HG02678 (cell line): ENCODE measurements around the gene FOCAD.
"Not testable (repeated sequence)": the region's sequence is repeated elsewhere in the genome, so short reads cannot be mapped to it uniquely, and the experiment has no call there.

Source experiments
- ATAC-seq: cut with Tn5 transposase; IDR thresholded peaks from one replicate; pipeline ENCODE4 v1.9.1; 2021; ENCODE audit warnings: mild to moderate bottlenecking, moderate library complexity; ENCODE audit not compliant: unreplicated experiment

The FOCAD gene

DNA sequence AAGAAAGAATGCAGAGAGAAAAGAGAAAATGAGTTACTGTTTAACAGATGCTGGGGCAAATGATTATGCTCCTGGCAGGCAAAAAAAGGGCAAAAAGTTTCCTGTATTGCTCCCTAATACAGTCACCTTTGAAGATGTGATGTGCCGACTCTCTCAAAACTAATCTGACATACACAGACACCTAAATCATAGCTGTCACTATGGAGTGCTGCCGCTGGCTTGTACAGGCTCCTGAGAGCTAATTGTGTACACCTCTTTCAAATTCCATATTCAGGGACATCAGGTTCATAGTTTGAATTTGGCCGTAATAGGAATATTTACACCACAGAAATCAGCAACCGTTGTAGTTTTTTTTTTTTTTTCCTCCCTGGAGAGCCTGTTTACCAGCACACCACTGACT is 12.4 kb upstream of the FOCAD start:
- ATAC-seq: no peak

DNA sequence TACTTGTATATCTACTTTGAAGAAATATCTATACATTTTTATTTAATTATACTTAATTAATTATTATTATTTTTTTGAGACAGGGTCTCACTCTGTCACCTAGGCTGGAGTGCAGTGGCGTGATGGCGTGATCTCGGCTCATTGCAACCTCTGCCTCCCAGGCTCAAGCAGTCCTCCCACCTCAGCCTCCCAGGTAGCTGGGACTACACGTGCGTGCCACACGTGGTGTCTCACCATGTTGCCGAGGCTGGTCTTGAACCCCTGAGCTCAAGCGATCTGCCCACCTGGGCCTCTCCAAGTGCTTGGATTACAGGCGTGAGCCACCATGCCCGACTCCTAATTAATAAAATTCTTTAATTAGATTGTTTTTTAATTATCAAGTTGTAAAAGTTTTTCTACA is 10.5 kb upstream of the FOCAD start:
- not testable (repeated sequence) for ATAC-seq

DNA sequence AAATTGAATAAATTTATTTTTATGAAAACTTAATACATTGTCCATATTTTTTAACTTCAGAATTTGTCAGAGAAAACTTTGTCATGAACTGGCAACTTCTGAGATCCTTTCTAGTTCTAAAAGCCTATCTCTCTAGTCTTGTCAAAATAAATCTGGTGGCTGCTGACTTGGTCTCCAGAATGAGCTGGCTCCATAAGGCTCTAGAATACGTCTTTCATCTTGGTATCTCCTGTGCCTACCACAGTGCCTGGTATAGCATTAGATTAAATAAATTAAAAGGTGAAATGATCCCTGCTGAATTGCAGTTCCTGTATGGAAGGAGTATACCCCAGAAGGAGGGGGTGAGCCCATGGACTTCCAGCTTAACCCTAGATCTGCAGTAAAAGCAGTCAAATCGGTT is 2.6 kb upstream of the FOCAD start:
- no peak for ATAC-seq

DNA sequence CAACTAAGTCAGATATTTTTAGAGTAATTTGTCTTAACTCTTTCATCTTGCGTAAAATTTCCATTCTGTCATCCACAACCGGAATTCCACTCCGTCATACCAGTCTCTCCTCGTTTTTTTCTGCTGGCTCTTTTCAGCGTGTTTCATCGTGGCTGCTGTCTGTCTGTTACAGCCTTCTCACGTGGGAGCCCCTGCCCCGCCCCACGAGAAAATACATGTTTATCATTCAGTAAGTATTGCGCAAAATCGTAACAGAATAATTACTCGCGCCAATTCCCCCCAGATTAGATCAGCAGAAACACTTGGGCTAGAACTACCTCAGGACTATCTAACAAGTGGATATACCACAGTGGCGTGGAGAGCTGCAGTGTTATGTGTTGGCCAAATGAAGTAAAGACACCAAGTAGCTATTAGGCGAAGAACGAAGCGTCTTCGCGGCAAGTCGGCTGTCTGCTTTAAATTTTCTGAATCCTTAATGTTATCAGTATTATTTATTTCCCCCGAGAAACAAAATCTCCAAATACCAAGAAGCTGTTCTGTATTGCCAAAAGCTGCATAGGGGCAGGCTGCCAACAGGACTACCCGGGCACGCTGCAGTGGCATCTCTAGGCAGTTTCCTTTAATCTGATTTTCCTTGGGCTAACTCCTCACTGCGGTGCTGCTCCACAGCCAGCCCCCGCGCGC is 566 bp upstream of the FOCAD start:
- peak; percentile 12 for ATAC-seq

DNA sequence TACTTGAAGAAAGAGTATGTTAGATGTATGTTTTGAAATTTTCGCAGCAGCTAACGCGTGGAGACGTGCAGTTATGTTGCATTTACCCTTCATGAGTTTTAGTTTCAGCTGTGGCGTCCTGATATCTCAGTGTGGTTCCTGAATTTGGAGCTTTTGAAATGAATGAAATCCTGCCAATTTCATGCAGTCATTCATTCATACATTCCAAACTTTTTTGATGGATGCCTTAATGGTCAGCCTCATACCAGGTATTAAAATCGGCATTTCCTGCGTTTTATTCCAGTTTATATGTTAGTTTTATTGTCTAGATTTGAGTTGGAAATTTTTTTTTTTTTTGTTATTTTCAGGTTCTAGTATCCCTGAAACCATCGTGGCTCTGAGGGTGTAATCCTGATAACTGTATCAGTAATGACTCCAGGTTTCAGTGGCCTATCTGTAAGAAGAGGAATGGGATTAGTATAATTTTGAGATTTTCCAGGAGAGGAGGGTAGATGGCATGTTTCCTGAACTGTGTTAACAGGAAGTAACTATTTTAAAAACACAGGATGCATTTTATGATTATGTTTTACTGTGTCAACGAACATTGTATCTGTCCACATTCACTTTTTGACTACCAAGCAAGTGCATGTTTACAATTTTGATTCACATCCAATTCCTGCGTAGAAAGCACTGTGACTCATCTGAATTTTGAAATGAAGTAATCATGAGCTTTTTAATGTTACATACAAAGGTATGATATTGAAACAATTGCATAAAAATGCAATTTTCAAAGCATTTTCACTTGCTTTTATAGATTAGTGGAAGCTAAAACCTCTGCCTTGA is 1.0 kb downstream of the FOCAD start:
- ATAC-seq: no peak

DNA sequence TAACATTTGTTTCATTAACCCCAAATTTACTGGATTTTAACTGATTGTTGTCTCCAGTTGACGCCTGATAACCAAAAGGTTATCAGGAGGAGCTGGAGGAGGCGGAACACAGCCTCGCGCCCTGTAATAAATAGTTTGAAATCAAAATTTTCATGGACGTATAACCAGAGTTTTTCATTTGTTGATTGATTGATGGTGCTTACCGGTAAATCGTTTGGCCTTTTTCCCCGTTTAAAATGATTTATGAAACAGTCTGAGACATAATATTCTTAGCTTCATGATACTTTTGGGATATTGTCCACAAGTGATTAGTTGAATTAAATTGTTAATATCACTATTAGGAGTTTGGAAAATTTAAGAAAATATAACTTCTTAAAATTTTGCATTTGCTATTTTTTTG is 1.7 kb downstream of the FOCAD start:
- no peak for ATAC-seq

DNA sequence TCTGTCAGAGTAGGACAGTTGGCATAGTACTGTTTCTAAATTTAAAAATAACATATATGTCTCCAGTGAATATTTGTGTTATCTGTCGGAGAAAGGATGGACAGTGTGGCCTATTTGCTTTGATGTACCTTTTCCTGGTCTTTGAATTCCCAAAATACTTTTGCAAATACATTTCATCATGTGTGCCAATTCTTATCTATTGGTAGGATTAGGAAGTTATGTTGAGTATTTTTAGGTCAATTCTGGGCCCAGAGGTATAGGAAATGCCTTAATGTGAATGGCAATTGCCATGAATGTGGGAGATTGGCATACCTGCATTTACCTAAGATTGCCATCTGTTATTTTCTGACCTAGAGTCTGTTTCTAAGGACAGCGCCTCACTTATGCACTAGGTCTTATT is 5.8 kb downstream of the FOCAD start:
- ATAC-seq: no peak

DNA sequence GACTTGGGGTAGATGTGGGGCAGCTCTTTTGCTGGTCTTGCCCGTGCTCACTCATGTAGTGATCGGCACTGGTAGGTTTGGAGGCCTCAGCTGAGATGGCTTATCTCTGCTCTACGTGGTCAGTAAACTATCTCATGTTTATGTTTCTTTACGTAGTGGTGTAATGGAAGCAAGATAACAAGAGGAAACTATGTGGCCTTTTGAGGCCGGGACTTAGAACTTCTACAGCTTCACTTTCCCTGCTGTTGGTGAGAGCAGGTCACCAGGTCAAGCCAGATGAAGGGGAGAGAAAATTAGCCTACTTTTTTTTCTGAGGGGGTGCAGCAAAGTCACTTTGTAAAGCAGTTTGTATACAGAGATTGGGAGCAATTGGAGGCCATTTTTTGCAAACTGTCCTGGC is 8.5 kb downstream of the FOCAD start:
- ATAC-seq: no peak

DNA sequence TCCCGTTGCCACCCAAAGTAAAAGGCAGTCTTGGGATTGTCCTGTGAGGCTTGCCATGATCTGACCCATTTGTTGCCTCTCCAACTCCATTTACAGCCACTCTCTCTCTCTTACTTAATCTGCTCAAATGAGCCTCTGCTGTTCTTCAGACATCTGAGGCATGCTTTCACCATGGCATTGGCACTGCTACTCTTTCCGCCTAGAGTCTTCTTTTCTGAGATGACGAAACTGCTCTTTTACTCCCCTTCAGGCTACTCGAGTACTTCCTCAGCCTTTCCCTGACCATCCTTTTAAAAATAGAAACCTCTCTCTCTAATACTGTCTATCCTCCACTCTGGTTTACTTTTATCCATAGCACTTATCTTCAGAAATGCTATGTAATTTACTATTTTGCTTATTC is 9.0 kb downstream of the FOCAD start:
- no peak for ATAC-seq

DNA sequence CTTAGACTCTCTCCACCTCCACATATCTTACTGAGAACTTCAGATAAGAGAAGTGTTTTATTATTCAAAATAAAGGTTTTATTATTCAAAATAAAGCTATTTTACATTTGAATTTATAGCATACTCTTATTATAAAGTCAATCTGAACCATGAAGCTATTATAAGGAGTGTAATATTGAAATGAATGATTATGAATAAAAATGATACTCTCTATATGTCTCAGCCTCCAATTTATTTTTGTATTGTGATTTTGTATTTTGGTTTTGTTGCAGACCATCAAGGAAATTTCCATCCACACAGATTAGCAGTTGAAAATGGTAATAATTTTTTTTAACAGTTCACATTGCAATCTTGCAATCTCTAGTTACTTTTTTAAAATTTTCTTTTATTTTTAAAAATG is 10.2 kb downstream of the FOCAD start:
- ATAC-seq: no peak

DNA sequence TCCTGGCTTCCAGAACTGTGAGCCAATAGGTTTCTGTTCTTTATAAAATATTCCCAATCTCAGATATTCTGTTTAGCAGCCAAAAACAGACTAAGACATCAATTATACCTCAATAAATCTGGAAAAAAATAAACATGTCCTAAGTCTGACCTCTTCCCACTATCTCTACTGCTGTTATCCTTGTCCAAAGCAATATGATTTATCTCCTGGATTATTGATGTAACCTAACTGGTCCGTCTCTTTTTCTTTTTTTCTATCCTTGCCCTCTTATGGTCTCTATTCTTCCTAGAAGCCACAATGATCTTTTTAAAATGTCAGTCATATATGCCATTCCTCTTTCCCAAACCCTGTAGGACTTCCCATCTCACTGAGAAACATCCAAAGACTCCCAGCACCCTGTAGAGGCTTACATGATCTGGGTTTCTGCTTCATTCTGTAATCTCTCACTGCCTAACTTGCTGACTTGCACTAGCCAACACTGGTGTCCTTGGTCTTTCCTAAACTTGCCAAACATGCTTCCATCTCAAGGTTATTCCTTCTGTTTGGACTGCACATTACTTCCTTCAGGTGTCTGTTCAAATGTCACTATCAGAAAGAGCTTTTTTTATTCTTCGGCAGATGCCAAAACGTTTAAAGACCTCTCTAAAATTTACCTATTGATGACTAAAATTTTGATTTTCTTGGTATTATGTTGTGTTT is 13.1 kb downstream of the FOCAD start:
- ATAC-seq: no peak

DNA sequence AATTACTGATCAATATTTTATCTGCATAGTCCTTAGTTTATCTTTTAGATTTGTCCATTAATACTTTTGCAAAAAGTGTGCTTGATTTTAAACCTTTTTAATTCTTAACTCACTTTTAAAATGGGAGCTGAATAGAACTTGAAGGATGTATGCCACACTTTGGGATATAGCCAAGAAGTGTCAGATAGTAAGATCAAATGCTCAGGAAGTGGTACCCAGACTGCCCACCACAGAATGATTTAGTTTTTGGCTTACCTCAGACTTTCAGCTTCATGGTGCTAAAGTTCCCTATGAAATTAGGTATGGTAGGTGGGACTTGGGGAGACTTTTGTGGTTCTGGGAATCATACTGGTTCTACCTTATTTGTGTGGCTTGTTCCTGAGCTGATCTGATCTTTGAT is 14.7 kb downstream of the FOCAD start:
- no peak for ATAC-seq

DNA sequence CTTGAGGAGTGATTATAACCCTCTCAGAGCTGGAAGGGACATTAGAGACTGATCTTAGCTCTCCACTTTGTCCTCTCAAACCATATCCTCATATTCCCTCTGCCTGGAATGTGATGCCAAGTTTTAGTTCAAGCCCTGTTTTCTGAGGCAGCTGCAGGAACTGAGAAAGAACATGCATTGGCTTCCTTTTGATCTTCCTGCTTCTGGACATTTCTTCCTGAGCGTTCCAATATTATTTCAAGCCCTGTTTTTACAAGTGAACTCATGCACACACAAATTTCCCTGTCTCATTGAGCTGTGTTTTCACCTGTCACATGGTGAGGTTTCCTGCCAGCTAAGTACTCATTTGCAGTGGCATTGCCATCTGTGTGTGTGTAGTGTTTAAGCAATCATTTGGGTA is 17.0 kb downstream of the FOCAD start:
- no peak for ATAC-seq

DNA sequence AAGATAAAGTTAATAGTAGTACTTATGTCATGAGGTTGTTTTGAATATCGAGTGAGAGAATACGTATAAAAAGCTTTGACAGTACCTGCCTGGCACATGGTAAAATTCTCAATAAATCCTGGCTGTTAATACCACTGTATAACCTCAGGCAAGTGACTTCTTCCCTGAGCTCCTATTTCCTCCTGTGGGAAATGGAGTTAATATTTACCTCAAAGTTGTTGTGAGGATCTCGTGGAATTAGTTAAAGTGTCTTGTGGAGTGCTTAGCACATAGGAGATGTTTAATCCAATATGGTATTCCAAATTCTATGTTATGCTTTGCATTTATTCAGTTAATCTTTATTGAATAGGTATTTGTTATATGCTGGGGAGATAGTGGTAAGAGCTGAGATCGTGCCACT is 18.5 kb downstream of the FOCAD start:
- ATAC-seq: no peak

DNA sequence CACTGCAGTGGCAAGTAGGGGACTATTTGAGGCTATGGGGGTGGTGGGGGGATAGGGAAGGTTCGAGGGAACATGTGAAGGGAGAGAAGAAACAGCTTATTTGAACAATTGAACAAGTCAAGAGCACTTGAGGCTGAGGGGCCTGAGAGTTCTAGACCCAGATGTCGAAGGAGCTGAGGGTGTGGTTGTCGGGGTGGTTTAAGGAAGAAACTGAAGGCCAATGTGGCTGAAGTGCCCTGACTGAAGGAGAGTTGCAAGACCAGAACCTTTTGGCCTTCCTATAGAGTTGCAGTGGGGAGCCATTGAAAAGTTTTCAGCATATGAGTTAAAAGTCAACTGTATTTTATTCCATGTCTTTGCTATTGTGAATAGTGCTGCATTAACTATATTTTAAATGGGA is 19.1 kb downstream of the FOCAD start:
- ATAC-seq: no peak

DNA sequence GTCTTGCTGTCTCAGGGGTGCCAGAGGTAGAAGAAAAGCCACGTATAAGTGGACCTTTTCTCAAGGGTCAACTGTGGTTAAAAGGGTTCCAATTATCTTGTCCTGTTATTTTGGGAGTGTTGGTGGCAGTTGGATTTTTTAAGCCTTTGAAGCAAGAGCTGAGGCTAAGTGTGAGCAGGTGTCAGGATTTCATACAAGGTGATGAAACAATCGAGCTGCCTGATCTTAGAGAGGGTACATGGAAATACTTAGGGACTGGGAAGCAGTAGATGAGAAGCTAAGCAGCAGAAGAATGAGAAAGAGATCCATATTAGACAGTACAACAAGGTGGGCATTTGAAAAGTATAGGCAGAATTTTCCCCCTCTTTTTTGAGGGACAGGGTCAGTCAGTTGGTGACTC is 23.6 kb downstream of the FOCAD start:
- no peak for ATAC-seq

DNA sequence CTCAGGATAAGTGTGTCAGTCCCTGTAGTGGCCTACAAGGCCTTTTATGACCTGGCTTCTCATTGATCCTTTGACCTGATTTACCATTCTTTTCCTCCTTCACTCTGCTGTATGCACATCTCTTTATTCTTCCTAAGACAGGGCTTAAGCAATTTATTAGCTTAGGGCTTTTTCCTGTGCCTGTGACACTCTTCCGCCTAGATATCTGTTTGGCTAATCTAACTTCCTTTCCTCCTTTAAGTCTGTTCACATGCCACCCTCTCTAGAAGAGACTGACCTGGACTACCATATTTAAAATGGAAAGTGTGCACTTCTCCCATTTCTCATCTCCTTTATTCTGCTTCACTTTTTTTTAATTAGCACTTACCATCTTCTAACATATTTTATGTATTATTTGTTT is 29.1 kb downstream of the FOCAD start:
- ATAC-seq: no peak

DNA sequence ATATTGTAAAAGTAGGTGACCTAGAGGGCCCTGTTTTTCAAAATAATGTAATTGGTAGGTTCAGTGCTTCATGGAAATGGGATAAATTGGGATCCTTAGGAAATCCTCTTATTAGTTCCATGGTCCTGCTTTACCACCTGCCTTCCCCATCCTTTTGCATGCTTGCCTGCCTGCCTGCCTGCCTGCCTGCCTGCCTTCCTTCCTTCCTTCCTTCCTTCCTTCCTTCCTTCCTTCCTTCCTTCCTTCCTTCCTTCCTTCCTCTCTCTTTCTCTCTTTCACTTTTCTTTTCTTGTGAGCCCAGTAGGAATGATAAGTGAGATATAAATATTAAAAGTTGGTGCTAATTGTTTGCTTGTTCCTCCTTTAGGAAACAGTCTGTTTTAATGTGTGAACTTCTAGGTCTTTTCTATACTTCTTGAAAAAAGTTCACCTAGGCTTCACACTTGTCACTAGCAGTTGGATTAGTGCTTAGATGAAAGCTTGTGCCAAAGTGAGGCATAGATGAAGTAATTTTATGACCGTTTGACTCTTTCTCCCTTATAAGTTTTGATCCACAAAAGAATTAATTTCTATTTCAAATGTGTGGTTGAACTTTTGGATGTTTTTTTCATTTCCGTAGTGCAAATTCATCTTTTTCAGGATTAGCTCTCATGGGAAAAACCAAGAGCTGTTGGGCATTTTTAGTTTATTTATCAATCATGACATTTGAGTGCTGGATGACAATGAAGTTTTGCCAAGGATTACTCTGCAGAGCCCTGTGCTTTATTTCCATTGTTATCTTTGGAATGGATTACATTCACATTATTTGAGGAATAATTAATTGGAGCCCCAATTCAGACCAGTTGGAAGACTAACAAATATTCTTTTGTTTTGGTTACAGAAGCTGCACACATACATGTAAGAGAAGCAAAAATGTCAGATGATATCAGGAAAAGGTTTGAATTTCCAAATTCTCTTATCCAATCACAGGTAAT is 30.7 kb downstream of the FOCAD start:
- no peak for ATAC-seq

DNA sequence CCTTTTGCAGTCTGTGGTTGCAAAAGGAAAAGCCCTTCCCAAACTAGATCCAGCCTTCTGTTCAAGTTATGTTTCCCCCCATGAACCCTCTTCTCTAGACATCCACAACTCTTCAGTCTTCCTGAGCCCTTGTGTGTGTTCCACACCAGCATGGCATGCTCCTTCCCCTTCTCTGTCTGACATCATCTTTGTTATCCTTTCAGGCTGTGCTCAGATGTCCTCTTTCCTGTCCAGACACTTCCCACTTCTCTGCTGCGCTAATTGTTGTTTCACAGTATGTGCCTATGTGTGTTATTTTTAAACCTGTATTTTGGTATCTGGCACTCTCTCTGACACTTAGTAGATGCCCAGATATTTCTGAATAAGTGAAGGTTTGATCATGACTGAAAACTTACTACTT is 38.2 kb downstream of the FOCAD start:
- no peak for ATAC-seq

DNA sequence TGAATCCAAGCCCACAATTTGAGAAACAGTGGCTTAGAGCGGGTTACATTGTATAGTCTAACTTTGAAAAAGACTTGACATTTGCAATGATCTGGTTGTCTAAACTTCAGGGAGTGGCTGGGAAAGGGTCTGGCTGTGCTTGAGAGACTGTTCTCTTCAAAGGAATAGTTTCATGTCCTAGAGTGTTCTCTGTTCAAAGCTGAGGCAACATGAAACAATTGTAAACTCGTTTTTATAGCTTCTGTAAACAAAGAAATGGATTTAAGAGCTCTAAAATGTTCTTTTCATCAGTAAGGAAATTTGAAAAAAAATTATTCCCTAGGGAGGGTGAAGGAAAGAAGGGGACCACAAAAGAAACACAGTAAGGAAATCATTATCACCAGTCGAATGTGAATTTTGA is 41.6 kb downstream of the FOCAD start:
- ATAC-seq: no peak

DNA sequence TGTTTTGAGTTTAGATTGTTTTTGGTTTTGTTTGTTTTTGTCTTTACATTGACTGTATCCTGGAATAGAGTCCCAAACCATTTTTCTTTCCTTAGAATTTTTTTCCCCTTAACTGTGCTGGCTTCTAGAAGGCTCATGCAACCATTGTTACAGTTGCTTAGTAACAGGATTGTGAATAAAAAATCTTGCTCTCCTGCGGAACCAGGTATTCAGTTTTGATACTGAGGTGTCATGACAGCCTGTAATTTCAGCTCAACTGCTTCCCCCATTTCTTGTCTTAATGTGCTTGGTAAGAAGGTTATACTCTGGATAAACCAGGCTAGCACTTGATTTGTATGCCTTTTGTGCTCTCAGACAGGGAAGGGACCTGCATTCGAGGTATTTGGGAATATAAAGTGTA is 42.1 kb downstream of the FOCAD start:
- no peak for ATAC-seq
